ENCODE results near the gene ASMTL.
A peak's percentile ranks its signal among the peaks of the same experiment; 100 is the strongest.

Gene ASMTL

DNA sequence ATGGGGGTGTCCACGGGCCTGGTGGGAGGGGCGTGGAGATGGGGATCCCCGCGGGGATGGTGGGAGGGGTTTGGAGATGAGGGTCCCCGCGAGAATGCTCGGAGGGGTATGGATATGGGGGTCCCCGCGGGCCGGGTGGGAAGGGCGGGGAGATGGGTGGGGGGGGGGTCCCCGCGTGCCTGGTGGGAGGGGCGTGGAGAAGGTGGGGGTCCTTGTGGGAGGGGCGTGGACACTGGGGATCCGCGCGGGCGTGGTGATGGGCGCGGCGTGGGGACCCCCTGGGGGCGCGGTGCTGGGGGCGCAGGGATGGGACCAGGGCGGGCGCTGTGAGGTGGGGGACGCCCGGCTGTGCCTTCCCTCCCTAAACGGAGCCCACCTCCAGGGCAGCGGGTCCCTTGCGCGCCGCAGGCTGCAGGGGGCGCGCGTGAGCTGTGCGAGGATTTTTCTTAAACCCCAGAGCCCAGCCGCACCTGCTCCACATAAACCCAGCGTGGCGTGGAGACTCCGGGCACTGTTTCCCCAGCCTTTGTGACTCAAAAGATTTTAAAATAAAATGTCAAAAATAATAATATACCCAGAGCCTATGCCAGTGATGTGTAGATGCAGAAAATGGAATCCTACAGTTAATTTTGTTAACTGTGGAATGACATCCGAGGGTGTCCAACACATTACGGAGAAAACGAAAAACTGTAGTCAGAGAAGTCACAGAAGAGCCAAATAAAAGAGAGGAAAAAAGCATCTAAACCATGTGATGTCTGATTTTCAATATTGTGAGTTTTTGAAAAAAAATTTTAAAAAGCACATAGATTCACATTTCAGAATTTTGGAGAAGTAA is 1.5 kb upstream of the ASMTL start:
- peak; percentile 96 for DNase-seq

DNA sequence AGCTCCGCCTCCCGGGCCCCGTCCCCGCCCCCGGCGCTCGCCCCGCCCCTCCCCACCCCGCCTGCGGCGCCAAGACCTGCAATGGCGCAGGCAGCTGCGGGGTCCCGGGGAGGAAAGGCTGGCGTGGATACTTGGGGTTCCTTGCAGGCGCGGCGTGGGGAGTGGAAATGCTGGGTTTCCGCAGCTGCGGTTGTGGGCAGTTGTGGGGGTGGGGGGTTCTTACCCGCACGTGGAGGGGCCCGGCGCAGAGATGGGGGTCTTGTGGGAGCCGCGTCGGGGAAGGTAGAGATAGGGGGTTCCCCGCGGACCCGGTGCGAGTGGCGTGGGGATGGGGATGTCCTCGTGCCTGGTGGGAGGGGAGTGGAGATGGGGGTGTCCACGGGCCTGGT is 680 bp upstream of the ASMTL start:
- no peak for DNase-seq

DNA sequence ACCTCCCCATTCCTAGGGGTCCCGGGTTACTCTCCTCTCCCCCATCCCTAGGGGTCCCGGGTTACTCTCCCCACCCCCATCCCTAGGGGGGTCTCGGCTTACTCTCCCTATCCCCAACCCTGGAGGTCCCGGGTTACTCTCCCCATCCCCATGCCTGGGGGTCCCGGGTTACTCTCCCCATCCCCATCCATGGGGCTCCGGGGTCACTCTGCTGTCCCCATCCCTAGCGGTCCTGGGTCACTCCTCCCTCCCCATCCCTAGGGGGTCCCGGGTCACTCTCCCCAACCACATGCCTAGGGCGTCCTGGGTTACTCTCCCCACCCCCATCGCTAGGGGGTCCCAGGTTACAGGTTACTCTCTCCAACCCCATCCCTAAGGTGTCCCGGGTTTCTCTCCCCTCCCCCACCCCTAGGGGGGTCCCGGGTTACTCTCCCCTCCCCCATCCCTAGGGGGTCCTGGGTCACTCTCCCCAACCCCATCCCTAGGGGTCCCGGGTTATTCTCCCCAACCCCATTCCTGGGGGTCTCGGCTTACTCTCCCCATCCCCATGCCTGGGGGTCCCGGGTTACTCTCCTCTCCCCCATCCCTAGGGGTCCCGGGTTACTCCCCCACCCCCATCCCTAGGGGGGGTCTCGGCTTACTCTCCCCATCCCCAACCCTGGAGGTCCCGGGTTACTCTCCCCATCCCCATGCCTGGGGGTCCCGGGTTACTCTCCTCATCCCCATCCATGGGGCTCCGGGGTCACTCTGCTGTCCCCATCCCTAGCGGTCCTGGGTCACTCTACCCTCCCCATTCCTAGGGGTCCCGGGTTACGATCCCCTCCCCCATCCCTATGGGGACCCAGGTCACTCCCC is 821 bp downstream of the ASMTL start:
- DNase-seq, result peak; percentile 33

DNA sequence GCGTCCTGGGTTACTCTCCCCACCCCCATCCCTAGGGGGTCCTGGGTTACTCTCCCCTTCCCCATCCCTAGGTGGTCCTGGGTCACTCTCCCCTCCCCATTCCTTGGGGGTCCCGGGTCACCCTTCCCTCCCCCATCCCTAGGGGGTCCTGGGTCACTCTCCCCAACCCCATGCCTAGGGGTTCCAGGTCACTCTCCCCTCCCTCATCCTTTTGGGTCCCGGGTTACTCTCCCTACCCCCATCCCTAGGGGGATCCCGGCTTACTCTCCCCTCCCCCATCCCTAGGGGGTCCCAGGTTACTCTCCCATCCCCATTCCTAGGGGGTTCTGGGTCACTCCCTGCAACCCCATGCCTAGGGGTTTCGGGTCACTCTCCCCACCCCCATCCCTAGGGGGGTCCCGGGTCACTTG is 1.5 kb downstream of the ASMTL start:
- no peak for DNase-seq

DNA sequence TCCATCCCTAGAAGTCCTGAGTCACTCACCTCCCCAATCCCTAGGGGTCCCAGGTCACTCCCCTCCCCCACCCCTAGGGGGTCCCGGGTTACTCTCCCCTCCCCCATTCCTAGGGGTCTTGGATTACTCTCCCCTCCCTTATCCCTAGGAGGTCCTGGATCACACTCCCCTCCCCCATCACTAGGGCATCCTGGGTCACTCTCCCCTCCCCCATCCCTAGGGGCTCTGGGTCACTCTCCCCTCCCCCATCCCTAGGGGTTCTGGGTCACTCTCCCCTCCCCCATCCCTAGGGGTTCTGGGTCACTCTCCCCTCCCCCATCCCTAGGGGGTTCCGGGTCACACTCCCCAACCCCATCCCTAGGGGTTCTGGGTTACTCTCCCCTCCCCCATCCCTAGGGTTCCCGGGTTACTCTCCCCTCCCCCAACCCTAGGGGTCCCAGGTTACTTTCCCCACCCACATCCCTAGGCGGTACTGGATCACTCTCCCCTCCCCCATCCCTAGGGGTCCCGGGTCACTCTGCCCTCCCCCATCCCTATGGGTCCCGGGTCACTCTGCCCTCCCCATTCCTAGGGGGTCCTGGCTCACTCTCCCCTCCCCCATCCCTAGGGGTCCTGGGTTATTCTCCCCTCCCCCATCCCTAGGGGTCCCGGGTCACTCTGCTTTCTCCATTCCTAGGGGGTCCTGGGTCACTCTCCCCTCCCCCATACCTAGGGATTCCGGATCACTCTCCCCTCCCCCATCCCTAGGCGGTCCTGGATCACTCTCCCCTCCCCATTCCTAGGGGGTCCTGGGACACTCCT is 2.1 kb downstream of the ASMTL start:
- peak; percentile 21 for DNase-seq

DNA sequence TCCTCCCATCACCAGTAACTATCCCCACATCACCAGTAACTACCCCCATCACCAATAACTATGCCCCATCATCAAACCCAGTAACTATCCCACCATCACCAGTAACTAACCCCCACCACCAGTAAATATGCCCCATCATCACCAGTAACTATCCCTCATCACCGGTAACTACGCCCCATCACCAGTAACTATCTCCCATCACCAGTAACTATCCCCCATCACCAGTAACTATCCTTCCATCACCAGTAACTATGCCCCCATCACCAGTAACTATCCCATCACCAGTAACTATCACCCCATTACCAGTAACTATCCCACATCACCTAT is 2.9 kb downstream of the ASMTL start:
- DNase-seq, result no peak

DNA sequence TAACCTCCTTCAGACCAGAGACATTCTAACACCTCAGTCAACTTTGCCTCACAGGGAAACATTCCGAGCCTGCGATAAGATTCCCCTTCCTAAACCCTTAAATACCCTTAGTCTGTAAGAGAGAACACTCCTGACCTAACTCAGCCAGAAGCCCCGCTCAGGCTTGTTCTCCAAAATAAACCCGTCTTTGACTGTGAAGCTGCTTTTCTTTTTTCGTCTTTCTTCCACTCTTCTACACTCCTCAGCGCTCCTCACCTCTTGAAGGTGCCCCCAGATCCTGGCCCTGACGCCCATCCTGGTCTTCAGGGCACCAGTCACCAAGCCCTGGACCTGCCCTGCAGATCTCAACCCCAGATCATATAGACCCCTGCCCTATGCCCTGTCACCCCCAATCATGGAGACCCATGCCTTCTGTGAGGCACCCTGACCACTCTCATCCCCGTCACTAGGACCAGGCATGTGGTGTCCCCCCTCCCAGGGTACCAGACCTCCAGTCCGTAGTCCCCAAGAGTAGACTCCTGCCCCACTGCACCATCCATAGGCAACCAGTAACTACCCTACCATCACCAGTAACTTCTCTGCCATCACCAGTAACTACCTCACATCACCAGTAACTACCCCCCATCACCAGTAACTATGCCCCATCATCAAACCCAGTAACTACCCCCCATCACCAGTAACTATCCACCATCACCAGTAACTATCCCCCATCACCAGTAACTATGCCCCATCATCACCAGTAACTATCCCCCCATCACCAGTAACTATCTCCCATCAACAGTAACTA is 3.5 kb downstream of the ASMTL start:
- DNase-seq, result peak; percentile 15

DNA sequence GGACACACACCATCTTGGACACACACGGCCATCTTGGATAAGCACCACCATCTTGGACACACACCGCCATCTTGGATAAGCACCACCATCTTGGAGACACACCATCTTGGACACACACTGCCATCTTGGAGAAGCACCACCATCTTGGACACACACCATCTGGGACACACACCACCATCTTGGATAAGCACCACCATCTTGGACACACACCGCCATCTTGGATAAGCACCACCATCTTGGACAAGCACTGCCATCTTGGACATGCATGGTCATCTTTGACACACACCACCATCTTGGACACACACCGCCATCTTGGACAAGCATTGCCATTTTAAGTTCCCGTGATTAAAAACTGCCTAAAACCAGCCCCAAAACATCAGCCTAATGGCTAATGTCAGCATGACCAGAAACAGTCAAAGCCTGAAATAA is 4.1 kb downstream of the ASMTL start:
- peak; percentile 16 for DNase-seq

DNA sequence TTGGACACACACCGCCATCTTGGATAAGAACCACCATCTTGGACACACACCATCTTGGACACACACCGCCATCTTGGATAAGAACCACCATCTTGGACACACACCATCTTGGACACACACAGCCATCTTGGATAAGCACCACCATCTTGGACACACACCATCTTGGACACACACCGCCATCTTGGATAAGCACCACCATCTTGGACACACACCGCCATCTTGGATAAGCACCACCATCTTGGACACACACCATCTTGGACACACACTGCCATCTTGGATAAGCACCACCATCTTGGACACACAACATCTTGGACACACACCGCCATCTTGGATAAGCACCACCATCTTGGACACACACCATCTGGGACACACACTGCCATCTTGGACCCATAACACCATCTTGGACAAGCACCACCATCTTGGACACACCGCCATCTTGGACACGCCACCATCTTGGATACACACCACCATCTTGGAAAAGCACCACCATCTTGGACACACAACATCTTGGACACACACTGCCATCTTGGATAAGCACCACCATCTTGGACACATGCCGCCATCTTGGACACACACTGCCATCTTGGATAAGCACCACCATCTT is 4.6 kb downstream of the ASMTL start:
- DNase-seq, result peak; percentile 19

DNA sequence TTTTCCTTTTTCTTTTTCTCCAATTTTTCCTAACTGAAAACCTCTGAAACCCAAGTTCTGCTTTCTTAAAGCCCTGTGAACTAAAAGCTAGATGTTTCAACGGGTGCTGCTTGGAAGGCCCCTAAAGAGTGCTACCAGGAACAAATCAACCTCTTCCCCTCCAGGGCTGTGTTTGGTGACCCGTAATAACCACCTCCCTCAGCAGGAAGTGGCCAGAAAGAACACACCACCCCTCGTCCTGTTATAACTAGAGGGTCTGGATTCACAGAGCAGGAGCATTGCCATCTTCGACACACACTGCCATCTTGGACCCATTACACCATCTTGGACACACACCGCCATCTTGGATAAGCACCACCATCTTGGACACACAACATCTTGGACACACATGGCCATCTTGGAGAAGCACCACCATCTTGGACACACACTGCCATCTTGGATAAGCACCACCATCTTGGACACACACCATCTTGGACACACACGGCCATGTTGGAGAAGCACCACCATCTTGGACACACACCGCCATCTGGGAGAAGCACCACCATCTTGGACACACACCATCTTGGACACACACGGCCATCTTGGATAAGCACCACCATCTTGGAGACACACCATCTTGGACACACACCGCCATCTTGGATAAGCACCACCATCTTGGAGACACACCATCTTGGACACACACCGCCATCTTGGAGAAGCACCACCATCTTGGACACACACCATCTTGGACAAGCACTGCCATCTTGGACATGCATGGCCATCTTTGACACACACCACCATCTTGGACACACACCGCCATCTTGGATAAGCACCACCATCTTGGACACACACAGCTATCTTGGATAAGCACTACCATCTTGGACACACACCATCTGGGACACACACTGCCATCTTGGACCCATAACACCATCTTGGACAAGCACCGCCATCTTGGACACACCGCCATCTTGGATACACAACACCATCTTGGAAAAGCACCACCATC is 5.4 kb downstream of the ASMTL start:
- peak; percentile 12 for DNase-seq

DNA sequence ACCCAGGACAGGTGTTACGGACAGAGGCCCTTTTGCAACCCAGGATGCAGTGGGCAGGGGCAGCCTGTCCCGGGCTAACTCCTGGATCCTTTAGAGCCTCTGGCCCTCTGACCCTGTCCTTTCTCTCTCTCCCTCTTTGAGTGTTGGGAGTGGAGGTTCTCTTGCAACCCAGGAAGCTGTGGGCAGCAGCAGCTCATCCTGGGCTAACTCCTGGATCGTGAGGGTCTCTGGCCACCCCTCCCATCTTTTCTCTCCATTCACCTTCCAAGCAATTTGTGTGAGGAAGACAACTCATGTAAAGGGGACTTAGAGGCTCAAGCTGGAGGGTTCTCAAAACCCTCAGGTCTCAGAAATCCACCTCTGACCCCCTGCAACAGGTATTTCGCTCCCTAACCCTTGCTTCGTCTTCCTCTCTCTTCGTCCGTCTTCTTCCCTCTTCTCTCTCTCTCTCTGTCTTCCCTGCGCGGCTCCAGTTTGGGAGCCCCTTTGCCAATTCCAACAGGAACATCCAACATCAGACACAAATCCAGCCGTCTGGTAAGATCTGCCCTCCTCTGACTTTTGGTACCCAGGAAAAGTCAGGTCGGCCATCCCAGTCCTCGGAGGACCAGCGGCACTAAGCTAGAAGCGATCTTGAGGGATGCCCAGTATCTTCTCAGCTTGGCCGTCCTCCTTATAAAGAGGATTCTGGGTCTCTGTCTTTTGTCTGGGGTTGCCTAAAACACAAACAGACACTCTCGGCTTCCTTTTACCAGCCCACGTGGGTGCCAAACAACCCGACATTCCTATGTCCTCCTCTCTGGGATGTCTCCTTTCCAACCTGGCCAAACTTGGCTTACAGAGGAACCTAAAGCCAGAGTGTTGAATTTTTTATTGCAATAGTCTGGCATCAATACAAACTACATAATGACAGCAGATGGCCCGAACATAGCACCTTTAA is 7.9 kb downstream of the ASMTL start:
- peak; percentile 9 for DNase-seq

DNA sequence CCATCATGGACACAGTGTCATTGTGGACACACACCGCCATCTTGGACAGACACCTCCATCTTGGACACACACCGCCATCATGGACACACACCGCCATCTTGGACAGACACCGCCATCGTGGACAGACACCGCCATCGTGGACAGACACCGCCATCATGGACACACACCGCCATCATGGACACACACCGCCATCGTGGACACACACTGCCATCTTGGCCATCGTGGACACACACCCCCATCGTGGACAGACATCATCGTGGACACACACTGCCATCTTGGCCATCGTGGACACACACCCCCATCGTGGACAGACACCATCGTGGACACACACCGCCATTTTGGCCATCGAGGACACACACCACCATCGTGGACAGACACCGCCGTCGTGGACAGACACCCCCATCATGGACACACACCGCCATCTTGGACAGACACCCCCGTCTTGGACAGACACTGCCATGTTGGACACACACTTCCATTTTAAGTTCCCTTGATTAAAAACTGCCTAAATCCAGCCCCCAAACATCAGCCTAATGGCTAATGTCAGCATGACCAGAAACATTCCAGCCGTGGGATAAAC is 9.1 kb downstream of the ASMTL start:
- no peak for DNase-seq

DNA sequence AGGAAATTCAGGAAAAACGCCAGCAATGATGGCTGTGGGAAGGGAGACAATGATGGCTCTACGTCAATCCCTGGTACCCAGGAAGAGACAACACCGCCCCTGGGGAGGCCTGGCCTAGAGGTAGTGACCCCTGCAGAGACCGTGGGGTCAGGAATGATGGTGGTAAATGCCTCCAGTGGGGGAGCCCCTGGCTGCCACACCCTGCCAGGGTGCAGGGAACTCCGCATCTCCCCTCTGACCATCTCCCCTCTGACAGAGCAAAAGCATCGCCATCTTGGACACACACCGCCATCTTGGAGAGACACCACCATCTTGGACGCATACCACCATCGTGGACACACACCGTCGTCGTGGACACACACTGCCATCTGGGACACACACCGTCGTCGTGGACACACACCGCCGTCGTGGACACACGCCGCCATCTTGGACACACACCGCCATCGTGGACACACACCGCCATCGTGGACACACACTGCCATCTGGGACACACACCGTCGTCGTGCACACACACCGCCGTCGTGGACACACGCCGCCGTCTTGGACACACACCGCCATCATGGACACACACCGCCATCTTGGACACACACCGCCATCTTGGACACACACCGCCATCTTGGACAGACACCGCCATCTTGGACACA is 9.9 kb downstream of the ASMTL start:
- peak; percentile 14 for DNase-seq

DNA sequence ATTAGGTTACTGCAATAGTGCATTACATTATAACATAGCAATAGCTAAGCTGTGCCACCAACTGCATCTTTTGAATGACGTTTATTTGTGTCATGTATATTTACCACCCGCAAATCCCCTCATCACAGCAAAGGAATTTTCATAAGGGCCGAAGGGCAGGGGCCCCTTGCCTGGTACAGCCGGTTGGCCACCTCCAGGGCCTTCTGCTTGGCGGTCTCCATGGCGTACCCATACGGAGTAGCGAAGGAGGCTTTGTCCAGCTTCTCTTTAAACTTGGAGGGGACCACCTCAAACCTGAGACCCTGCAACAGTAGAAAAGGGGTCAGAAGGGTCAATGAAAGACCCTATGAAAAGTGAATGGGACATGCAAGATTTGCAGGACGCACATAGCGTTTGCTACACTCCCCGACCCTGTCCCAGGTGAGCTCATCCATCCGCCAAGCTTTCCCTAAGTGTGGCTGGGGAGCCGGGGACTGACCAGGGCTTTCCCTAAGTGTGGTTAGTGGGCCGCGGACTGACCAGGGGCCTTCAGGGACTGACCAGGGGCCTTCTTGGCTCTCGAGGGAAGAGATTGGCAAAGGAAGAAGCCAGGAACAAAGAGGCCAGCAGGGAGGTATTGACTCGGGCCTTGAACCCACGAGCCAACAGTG is 10.6 kb downstream of the ASMTL start:
- DNase-seq, result no peak

DNA sequence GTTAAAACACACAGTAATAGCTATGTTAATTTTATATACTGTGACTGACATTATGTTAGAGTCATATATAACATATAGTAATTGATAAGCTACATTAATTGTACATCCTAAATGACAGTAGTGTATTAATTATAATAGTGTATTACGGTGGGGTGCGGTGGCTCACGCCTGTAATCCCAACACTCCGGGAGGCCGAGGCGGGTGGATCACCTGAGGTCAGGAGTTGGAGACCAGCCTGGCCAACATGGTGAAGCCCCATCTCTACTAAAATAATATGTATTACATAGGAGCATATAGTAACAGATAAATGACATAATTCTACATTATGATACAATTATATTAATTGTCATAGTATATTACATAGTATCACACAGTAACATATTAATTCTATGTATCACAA is 12.2 kb downstream of the ASMTL start:
- DNase-seq, result no peak

DNA sequence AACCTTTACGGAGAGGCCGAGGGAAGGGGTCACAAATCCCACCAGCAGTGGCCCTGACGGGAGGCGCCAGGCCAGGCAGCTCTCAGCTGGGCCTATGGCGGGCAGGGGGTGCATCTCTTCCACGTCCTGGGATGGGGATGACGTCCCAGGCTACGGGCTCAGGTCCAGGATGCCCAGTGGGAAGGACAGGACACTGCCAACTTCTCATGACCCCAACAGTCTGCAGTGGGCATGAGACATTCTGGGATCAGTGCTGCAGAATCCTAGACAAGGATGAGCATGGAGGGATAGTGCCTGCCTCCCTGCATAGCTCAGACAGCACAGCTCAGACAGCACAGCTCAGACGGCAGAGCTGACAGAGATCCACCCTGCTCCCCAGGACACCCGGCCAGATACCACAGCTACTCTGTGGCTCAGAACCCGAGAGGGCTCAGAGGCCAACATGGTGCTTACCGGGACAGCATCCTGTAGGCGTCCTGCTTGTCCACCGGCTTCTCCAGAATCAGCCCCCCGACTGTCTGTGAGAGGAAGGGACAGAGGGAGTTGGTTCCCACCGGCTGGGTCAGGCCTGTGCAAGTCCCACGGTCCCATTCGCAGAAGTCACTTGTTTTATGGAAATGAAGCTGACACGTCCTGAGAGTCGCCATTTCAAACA is 17.3 kb downstream of the ASMTL start:
- DNase-seq, result peak; percentile 13

DNA sequence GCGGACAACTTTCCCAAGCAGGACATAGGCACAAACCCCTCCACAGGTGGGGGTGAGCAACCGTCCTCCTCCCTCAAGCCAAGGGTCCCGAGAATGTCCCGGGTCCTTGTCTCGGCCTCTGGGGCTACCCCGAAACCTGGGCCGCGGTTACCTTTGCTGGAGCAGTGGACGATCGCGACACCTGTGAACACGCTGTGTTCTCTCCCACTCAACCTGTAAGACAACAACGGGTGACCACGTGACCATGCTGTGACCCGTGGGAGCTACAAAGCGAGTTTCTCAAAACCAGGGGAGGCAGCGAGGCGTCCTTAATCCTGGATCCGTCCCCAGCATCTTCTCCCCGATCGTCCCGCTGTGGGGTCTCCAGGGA is 17.9 kb downstream of the ASMTL start:
- DNase-seq, result no peak
